SU-DHL-6 (cell line): ENCODE results near the gene COL24A1.

Experiments
- H2AFZ ChIP-seq: fragments of 200-600 bp; sonication (generic); 2 replicates; pipeline ENCODE4 v1.6.1; 2014; ENCODE audit warnings: low read depth, mild to moderate bottlenecking, moderate library complexity, mixed read lengths, antibody characterized with exemption, low read length; ENCODE audit not compliant: severe bottlenecking
- H3F3A ChIP-seq: fragments of 200-600 bp; shearing (Covaris generic); 2 replicates; pipeline ENCODE4 v1.6.0; 2016; ENCODE audit warnings: antibody characterized with exemption, mild to moderate bottlenecking; ENCODE audit not compliant: insufficient read depth
- H3K27ac ChIP-seq: fragments of 200-600 bp; sonication (generic); 2 replicates; pipeline ENCODE4 v1.5.1; 2016; ENCODE audit warnings: low read depth, mild to moderate bottlenecking, low read length, moderate library complexity, mixed read lengths
- H3K27me3 ChIP-seq: fragments of 200-600 bp; sonication (generic), shearing (Covaris generic); 2 replicates; pipeline ENCODE4 v1.6.0; 2014; ENCODE audit warnings: mild to moderate bottlenecking, low read length
- H3K36me3 ChIP-seq: fragments of 200-600 bp; sonication (generic); 2 replicates; pipeline ENCODE4 v1.6.1; 2014; ENCODE audit warnings: mild to moderate bottlenecking, low read length, mixed read lengths
- H3K4me2 ChIP-seq: fragments of 300-600, 200-600 bp; shearing (Covaris generic), sonication (generic); 2 replicates; pipeline ENCODE4 v1.6.0; 2014; ENCODE audit warnings: low read length, low read depth, mild to moderate bottlenecking; ENCODE audit not compliant: poor library complexity, severe bottlenecking
- H3K4me3 ChIP-seq: fragments of 200-600 bp; sonication (generic); 2 replicates; pipeline ENCODE4 v1.5.1; 2014; ENCODE audit warnings: antibody characterized with exemption, low read length, mild to moderate bottlenecking, mixed read lengths; ENCODE audit not compliant: insufficient read depth, poor library complexity, severe bottlenecking
- H3K79me2 ChIP-seq: fragments of 200-600 bp; sonication (generic); 2 replicates; pipeline ENCODE4 v1.6.1; 2014; ENCODE audit warnings: mild to moderate bottlenecking, low read length, moderate library complexity; ENCODE audit not compliant: insufficient read depth
- H3K9ac ChIP-seq: fragments of 200-600 bp; sonication (generic); 2 replicates; pipeline ENCODE4 v1.7.0; 2014; ENCODE audit warnings: mild to moderate bottlenecking, low read length
- H3K9me2 ChIP-seq: fragments of 200-600 bp; sonication (generic); replicated peaks from 2 replicates; pipeline ENCODE4 v1.6.1; 2014; ENCODE audit warnings: low read length; ENCODE audit not compliant: insufficient read depth
- H3K9me3 ChIP-seq: fragments of 200-600 bp; sonication (generic); 2 replicates; pipeline ENCODE4 v1.6.1; 2014; ENCODE audit warnings: low read length, mixed read lengths; ENCODE audit not compliant: insufficient read depth
- H4K20me1 ChIP-seq: fragments of 200-600 bp; sonication (generic); 2 replicates; pipeline ENCODE4 v1.6.1; 2014; ENCODE audit warnings: low read depth, mild to moderate bottlenecking, antibody characterized with exemption, low read length, moderate library complexity, mixed read lengths
- EZH2phosphoT487 ChIP-seq: fragments of 200-600 bp; sonication (generic), shearing (Covaris generic); conservative IDR thresholded peaks from 2 replicates; pipeline ENCODE4 v1.6.1; 2018; ENCODE audit warnings: mild to moderate bottlenecking, antibody characterized with exemption, low read length, moderate library complexity, mixed read lengths
- TF ChIP-seq, protein P1 (sequence below): fragments of 200-600 bp; sonication (generic); IDR thresholded peaks from one replicate; pipeline ENCODE4 v1.5.1; 2017; ENCODE audit warnings: antibody characterized with exemption, mild to moderate bottlenecking, low read length, moderate library complexity; ENCODE audit not compliant: insufficient read depth, poor library complexity, severe bottlenecking

Gene COL24A1

DNA sequence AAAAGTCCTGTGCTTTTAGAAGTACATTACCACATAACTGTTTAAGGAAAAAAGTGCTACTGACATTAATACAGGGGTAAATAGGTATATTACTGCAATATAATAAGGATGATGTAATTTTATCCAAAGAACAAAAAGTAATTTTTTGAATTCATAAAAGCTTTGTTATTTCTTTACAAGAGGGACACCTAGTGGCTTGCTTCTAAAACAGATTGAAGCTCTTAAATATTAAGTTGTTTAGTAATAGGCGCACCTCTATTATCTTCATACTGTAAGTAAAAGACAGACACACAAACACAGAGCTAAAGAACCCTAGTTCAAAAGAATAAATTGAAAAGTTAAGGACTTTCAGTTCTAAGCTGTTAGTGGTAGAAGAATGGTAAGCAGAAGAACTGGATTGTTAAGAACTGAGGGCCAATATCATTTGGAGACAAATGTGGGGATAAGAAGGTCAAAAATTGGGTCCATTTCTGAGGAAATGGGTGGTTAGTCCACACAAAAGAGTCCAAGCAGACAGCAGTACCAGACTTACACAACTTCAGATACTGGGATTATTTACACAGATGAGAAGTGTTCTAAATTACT, 463.8 kb downstream of the COL24A1 start:
- no peaks in the 10 kb centered on the region for H3F3A ChIP-seq
- H3K27me3 ChIP-seq: no peaks in the 10 kb centered on the region
- no peaks in the 10 kb centered on the region for H3K9me3 ChIP-seq
- no peak overlapping the region for H2AFZ ChIP-seq
- peaks cover 42% of the 10 kb centered on the region for H3K79me2 ChIP-seq
- H3K4me3 ChIP-seq: no peak overlapping the region
- no peak overlapping the region for H3K27ac ChIP-seq
- no peak overlapping the region for H3K4me2 ChIP-seq
- no peaks in the 10 kb centered on the region for H3K9me2 ChIP-seq
- H3K36me3 ChIP-seq: peaks cover 15% of the 10 kb centered on the region; the same call in 1 of the 2 replicates
- TF ChIP-seq, protein P1, sequence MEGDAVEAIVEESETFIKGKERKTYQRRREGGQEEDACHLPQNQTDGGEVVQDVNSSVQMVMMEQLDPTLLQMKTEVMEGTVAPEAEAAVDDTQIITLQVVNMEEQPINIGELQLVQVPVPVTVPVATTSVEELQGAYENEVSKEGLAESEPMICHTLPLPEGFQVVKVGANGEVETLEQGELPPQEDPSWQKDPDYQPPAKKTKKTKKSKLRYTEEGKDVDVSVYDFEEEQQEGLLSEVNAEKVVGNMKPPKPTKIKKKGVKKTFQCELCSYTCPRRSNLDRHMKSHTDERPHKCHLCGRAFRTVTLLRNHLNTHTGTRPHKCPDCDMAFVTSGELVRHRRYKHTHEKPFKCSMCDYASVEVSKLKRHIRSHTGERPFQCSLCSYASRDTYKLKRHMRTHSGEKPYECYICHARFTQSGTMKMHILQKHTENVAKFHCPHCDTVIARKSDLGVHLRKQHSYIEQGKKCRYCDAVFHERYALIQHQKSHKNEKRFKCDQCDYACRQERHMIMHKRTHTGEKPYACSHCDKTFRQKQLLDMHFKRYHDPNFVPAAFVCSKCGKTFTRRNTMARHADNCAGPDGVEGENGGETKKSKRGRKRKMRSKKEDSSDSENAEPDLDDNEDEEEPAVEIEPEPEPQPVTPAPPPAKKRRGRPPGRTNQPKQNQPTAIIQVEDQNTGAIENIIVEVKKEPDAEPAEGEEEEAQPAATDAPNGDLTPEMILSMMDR: peak; percentile 25
- TF ChIP-seq EZH2phosphoT487: no peak
- H4K20me1 ChIP-seq: 0 out of 2 replicates have a peak, but pooled peaks cover 3% of the 10 kb centered on the region
- no peak overlapping the region for H3K9ac ChIP-seq

DNA sequence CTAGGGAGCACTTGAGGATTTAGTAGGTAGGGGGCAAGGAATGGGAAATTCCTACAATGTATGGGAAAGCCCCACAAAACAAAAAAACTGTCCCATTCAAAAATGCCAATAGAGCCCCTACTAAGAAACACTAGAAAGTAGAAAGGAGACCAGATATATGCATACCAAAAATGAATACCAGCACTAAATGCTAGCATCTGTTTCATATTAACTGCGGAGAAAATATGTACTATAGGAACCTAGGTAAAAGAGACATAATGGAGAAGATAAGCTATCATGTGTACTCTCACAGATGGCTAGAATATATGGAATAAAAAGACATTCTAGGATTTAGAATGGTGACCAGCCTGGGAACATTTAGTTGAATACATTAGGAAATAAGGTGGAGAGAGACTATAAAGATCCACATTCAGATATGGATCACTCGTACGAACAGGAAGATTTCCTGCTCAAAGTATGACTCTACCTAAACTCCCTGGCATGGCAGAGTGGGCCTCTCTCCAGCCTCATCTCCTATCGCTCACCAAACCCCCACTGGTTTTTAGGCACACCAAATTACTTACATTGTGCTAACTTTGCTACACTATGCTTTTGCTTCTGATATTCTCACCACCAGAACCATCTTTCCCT, 466.7 kb downstream of the COL24A1 start:
- Histone ChIP-seq H3K9ac (no peak overlapping the region), H3F3A (no peaks in the 10 kb centered on the region), H3K4me2 (no peak overlapping the region), H3K9me3 (no peaks in the 10 kb centered on the region), H2AFZ (no peak overlapping the region), H3K9me2 (no peaks in the 10 kb centered on the region), H3K27ac (no peak overlapping the region), H3K27me3 (no peaks in the 10 kb centered on the region), H3K36me3 (peaks cover 7% of the 10 kb centered on the region; the same call in 1 of the 2 replicates), H4K20me1 (0 out of 2 replicates have a peak, but pooled peaks cover 3% of the 10 kb centered on the region), H3K79me2 (peaks cover 53% of the 10 kb centered on the region), H3K4me3 (no peak overlapping the region)
- no peak for TF ChIP-seq EZH2phosphoT487
- TF ChIP-seq, protein P1: no peak

DNA sequence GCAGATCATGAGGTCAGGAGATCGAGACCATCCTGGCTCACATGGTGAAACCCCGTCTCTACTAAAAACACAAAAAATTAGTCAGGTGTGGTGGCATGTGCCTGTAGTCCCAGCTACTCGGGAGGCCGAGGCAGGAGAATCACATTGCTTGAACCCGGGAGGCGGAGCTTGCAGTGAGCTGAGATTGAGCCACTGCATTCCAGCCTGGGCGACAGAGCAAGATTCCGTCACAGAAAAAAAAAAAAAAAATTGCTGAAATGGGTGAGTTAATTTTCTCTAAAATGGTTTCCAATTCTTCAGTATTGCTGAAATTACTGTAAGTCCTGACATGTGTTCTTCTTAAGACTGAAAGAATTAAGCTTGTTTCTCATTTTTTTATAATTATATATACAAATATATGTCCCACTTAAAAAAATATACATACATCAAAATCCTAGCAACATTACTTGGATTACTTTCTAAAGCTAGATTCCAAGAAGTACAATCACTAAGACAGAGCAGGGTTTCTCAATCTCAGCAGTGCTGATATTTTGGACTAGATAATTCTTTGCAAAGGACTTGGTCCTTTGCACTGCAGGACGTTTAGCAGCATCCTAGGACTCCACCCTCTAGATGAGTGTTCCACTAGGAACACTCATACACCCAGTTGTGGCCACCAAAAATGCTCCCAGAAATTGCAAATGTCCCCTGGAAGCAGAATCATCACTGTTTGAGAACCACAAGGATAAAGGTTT, 473.1 kb downstream of the COL24A1 start:
- Histone ChIP-seq H3K27ac (no peak overlapping the region), H3K9me2 (no peaks in the 10 kb centered on the region), H3K4me2 (no peak overlapping the region), H3F3A (no peaks in the 10 kb centered on the region), H3K36me3 (peaks cover 21% of the 10 kb centered on the region; the same call in 1 of the 2 replicates), H3K79me2 (peaks cover 54% of the 10 kb centered on the region), H3K27me3 (no peaks in the 10 kb centered on the region), H3K9ac (no peak overlapping the region), H3K9me3 (no peaks in the 10 kb centered on the region), H3K4me3 (no peak overlapping the region), H4K20me1 (no peaks in the 10 kb centered on the region), H2AFZ (no peak overlapping the region)
- TF ChIP-seq, protein P1: no peak
- no peak for TF ChIP-seq EZH2phosphoT487
